GM18861 (cell line): ENCODE results near the gene ST6GALNAC1.

Source experiments
- ATAC-seq: cut with Tn5 transposase; IDR thresholded peaks from one replicate; pipeline ENCODE4 v1.9.1; 2021; ENCODE audit not compliant: unreplicated experiment

The ST6GALNAC1 gene

GRCh38 chr17:76643553-76644148 lies at the start of gene ST6GALNAC1:
TSS of gene ST6GALNAC1 (minus strand) at chr17:76643757. CDS start at chr17:76643638, 119 bp downstream.
- no peak for ATAC-seq

- no peak for ATAC-seq
These were observed 48.0 kb upstream of the ST6GALNAC1 start for GRCh38 chr17:76691379-76692191.

- no peak for ATAC-seq
These were observed 47.2 kb upstream of the ST6GALNAC1 start for GRCh38 chr17:76690596-76691280.

- ATAC-seq, result no peak
These were observed 46.3 kb upstream of the ST6GALNAC1 start for GRCh38 chr17:76689859-76690258.

GRCh38 chr17:76688165-76688622 lies 44.6 kb upstream of the ST6GALNAC1 start:
- ATAC-seq, result no peak

GRCh38 chr17:76687298-76688164 lies 44.0 kb upstream of the ST6GALNAC1 start:
- no peak for ATAC-seq

- no peak for ATAC-seq
These were observed 43.2 kb upstream of the ST6GALNAC1 start for GRCh38 chr17:76686538-76687297.

- no peak for ATAC-seq
These were observed 42.3 kb upstream of the ST6GALNAC1 start for GRCh38 chr17:76685846-76686245.

- ATAC-seq, result no peak
These were observed 41.8 kb upstream of the ST6GALNAC1 start for GRCh38 chr17:76685366-76685765.

GRCh38 chr17:76684756-76685155 lies 41.2 kb upstream of the ST6GALNAC1 start:
- no peak for ATAC-seq

GRCh38 chr17:76683921-76684745 lies 40.6 kb upstream of the ST6GALNAC1 start:
- ATAC-seq, result no peak

- no peak for ATAC-seq
These were observed 39.6 kb upstream of the ST6GALNAC1 start for GRCh38 chr17:76683011-76683755.

GRCh38 chr17:76682296-76682695 lies 38.7 kb upstream of the ST6GALNAC1 start:
- ATAC-seq, result no peak

GRCh38 chr17:76681222-76682137 lies 37.9 kb upstream of the ST6GALNAC1 start:
- no peak for ATAC-seq

GRCh38 chr17:76679239-76679638 lies 35.7 kb upstream of the ST6GALNAC1 start:
- ATAC-seq, result no peak

GRCh38 chr17:76678330-76678729 lies 34.8 kb upstream of the ST6GALNAC1 start:
- no peak for ATAC-seq

GRCh38 chr17:76677406-76677805 lies 33.8 kb upstream of the ST6GALNAC1 start:
- ATAC-seq, result no peak
